HG03159 (cell line): ENCODE data around the gene UBE2QL1.

Source experiments
- ATAC-seq: cut with Tn5 transposase; IDR thresholded peaks from one replicate; pipeline ENCODE4 v1.9.1; 2021; ENCODE audit warnings: mild to moderate bottlenecking, moderate library complexity; ENCODE audit not compliant: unreplicated experiment

UBE2QL1 gene

GRCh38 chr5:6453937-6454560 is 5.4 kb downstream of the UBE2QL1 start:
- ATAC-seq, result no peak

- ATAC-seq, result no peak
These were observed 6.0 kb downstream of the UBE2QL1 start for GRCh38 chr5:6454628-6455053.

GRCh38 chr5:6455571-6456200 is 7.0 kb downstream of the UBE2QL1 start:
- ATAC-seq, result no peak

GRCh38 chr5:6456766-6457370 is 8.2 kb downstream of the UBE2QL1 start:
- ATAC-seq, result no peak

DNA sequence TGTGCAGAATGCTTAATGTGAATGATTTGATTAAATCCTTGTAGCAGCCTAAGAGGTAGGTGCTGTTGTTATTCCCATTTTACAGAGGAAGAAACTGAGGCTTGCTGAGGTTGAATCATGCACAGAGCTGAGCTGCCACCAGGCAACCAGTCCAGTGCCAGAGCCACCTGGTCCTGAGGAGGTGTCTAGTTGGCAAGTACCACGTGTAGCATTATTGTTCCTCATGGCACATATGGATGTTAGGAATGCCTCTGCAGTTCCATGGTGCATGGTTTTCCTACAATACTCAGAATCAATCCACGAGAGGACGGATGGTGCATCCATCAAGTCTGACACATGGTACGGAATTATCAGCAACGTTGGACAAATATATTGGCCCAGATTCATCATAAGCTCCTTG is 8.9 kb downstream of the UBE2QL1 start:
- ATAC-seq, result no peak

GRCh38 chr5:6458833-6459232 is 10.2 kb downstream of the UBE2QL1 start:
- ATAC-seq, result no peak

DNA sequence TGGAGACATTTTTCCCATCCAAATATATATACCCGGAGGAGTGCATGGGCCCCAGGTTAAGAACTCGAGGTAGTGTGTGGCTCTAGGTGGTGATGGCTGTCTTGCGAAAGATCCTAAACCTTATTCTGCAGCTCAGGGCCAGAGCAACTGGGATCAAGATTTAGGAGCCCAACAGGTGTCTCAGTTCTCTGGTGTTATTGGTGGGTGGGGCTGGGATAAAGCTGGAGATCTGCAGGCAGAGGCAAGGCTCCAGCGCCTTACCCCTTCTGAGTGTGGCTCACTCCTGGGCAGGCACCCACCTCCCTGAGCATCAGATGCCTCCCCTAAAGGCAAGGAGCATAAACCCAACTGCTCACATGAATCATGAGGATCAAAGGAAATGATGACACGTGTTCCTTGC is 11.2 kb downstream of the UBE2QL1 start:
- ATAC-seq, result no peak

- ATAC-seq, result no peak
These were observed 12.3 kb downstream of the UBE2QL1 start for GRCh38 chr5:6461006-6461405.

GRCh38 chr5:6461793-6462650 is 13.4 kb downstream of the UBE2QL1 start:
- ATAC-seq, result no peak

GRCh38 chr5:6462671-6463070 is 14.0 kb downstream of the UBE2QL1 start:
- ATAC-seq, result no peak

- ATAC-seq, result no peak
These were observed 15.8 kb downstream of the UBE2QL1 start for GRCh38 chr5:6464441-6464840.

GRCh38 chr5:6465831-6466790 is 17.5 kb downstream of the UBE2QL1 start:
- no peak for ATAC-seq

GRCh38 chr5:6466975-6467567 is 18.4 kb downstream of the UBE2QL1 start:
- ATAC-seq, result no peak

DNA sequence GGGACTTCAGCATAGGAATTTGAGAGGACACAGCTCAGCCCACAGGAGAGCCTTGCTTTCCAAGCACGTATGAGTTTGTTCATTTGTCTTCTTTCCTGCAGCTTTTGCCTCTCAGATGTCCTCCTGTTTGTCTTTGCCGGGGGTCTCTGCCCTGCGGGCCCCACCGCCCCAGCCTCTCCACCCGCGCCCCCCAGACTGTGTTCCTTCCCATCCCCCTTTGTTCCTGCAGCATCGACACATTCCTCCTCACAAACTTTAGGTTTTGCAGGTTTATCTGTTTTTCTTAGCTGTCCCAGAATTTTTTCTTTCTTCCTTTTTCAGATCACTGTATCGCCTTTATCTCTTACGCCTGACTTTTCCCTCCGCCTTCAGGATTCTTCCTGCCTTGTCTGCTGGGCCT is 18.9 kb downstream of the UBE2QL1 start:
- ATAC-seq, result no peak

DNA sequence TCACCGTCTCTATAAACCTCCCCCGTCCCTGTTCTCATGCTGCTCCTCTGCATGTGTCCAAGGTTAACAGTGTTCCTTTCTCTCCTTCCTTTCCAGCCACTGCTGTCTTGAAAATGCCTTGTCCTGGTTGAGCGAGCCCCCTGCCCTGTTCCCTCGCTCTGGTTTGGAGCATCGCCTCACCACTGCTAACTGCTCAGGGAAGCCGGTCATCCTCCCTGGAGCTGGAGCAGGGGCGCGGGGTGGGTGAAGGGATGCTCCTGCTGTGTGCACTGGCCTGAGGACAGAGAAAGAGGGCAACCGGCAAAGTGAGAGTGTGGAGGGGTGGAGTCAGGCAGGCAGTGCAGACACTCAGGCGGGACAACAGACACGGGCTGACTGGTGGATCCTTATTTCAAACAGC is 19.4 kb downstream of the UBE2QL1 start:
- no peak for ATAC-seq

DNA sequence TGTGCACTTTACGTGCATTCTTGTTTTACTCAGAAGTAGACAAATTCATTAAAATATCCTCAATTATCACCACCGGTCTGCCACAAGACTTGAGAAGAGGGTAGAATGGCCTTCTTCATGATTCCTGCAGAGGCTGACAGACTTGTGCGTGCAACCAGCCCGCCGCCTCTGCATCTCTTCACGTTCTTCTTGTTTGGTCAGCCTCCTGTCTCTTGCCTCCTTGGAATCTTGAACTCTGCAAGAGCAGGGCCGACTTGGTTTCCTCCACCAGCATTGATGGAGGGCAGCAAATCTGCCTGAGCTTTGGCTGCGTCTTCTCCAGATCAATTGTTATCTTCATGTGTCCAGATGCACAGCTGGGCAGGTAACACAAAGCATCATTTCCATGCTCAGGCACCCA is 20.2 kb downstream of the UBE2QL1 start:
- no peak for ATAC-seq

DNA sequence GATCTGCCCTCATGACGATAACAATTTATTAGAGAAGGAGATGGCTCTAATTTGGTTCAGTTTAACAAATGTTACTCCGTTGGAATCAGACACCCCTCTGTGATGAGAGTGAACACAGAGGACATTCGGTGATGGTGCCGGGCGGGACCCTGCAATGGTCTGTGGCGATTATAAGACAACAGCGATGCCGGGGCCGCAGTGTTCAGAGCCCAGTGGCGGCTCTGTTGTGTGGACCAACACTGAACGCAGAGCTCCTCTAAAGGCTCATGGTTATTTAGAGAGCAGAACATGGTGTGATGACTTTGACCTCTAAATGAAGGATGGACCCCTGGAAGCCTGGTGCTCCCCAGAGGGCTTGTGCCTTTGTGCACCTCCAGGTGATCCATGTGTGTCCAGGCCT is 21.2 kb downstream of the UBE2QL1 start:
- ATAC-seq, result no peak

DNA sequence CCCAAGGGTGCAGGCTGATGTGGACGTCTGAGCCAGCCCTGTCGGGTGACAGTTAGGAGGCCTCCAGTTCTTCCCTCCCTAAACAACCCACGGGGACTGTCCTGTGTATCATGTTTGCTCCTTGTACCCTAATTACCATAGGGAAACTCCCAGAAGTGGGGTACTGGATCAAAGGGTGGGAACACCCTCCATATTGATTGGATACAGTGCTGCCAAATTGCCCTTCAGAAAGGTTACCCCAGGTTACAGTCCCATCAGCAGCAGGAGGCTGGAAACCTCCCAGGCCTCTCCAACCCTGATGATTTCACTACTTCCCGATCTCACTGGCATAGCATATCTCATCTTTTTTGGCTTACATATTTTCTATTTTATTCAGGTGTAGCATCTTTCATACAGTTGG is 22.0 kb downstream of the UBE2QL1 start:
- ATAC-seq, result no peak

DNA sequence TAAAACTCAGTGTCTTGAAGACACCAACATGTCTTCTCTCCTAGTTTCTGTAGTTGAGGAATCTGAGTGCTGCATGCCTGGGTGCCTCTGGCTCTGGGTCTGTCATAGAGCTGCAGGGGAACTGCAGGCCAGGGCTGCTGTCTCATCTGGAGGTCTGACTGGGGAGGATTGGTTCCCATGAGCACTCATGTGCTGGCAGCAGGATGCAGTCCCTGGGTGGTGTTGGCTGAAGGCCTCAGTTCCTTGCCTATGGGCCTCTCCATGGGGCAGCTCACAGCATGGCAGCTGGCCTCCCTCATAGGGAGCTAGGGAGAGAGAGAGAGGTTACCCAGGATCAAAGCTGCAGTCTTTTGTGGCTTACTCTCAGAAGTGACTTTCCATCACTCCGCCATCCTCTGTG is 22.6 kb downstream of the UBE2QL1 start:
- ATAC-seq, result no peak

DNA sequence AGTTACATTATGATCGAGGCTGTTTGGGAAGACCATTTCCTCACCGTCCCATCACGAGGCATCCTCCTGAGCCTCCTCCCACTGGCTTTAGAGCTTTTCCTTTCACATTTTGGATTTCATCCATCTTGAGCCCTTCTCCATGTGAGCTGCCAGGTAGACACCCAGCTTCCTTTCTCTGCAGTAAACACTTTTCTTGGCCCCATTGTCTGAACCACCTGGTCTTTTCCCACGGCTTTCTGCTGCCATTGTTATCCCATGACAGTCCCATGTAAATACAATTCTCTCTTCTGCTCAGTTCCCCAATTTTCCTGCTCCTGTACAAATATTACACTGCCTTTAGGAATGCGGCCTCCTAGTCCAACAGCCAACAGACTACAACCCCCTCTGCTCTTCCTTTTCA is 24.1 kb downstream of the UBE2QL1 start:
- no peak for ATAC-seq
